Measurements from ENCODE around the gene PCDH19.

GRCh38 chrX:100248885-100249493, 161.1 kb downstream of the PCDH19 start:
- TF ChIP-seq CTCF (conservative IDR thresholded peaks at IDR 0.05; ENCODE audit: low read depth in 2 of 2) (no peak), POLR2AphosphoS5 (IDR thresholded peaks at IDR 0.05; ENCODE audit: low read depth) (no peak)
